HG03066 (cell line): ENCODE data around the gene ZFAND3.

ENCODE experiments used
- ATAC-seq: cut with Tn5 transposase; IDR thresholded peaks from one replicate; pipeline ENCODE4 v1.9.1; 2021; ENCODE audit warnings: low read depth; ENCODE audit not compliant: unreplicated experiment

ZFAND3 gene

GRCh38 chr6:38174315-38174714 is 354.8 kb downstream of the ZFAND3 start:
- ATAC-seq = no peak

GRCh38 chr6:38174806-38175495 is 355.4 kb downstream of the ZFAND3 start:
- no peak for ATAC-seq

DNA sequence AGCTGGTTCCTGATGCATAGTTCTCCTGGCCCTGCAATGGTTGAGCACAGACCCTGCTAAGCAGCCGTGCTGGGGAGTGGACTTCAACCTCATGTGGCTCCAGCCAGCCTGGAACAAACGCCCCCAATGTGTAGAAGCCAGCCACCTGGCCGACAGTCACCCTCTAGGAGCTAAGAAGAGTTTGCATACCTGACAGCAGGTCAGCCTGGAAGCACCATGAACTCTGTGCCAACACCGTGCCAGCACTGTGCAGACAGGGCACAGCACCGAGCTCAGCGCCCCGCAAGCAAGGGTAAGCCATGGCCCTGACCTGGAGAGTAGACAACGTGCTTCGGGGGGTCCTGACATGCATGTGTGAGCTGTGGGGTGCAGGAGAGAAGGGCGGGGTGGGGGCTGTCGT is 356.3 kb downstream of the ZFAND3 start:
- ATAC-seq = no peak

DNA sequence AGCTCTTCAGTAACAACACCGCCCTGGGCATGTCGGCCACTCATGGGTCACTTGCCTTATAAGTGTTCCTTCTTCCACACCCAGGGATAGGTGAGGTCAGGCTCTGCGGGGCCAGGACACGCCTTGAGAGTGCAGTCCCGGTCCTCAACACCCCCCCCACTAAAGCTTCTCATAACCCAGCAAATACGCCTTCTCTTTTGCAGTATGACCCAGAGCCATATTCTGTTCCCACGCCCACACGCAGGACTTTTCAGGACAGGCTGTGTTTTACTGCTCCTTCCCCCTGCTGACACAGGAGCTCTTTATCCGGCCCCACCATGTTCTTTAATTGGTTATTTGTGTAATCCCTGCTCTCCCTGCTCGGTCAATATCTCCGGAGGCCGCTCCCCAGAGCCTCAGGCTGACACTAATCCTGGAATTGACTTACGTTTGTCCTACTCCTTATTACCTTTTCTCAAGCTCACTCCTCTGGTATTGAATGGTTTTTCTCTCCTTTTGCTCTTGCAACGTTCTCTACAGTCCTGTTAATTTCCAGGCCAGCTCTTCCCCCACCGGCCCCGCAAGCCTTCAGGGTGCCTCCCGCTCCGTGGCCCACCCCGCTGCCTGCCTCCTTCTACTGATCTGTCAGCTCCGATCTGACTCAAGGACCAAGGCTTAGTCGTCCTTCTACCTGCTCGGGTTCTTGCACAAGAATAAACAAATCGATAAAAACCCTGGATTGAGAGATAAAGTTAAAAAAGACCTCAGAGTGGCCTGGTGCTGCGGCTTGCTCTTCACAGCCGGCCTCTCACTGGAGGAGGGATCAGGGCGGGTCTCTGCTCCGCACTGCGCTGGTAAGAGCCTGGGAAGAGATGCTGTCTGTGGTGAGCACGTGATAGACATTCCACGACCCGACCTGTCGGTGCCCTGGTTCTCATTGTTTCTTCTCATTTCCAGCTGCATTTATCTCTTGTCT is 357.5 kb downstream of the ZFAND3 start:
- no peak for ATAC-seq

GRCh38 chr6:38177882-38178583 is 358.5 kb downstream of the ZFAND3 start:
- no peak for ATAC-seq

DNA sequence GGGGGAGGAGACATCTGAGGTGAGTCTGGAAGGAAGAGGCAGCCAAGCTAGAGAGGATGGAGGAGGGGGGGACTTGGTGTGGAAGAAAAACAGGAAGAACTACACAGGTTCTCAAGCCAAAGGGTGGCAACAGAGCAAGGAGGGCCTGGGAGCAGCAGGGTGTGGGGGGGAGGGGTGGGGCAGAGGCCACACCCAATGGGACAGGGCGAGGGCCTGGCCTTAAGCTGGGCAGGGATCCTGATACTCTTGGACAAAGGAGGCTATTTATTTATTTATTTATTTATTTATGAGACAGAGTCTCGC is 359.0 kb downstream of the ZFAND3 start:
- ATAC-seq = no peak

DNA sequence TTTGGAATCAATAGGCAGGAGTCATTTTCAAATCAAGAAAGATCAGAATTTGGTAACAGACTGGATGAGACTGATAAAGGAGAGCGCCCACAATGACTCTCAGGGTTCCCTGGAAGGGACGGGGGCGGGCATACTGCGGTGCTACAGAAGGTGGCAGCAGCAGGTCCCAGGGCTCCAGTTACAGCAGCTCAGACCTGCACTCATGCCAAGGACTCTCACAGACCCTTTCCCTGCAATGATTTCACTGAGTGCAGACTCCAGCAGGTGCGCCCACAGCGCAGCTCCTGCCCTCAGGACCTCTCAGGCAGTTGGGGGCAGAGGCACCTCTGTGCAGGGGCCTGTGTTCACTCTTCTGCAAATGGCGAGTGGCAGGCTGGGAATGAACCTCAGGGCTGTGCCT is 359.8 kb downstream of the ZFAND3 start:
- ATAC-seq = no peak

DNA sequence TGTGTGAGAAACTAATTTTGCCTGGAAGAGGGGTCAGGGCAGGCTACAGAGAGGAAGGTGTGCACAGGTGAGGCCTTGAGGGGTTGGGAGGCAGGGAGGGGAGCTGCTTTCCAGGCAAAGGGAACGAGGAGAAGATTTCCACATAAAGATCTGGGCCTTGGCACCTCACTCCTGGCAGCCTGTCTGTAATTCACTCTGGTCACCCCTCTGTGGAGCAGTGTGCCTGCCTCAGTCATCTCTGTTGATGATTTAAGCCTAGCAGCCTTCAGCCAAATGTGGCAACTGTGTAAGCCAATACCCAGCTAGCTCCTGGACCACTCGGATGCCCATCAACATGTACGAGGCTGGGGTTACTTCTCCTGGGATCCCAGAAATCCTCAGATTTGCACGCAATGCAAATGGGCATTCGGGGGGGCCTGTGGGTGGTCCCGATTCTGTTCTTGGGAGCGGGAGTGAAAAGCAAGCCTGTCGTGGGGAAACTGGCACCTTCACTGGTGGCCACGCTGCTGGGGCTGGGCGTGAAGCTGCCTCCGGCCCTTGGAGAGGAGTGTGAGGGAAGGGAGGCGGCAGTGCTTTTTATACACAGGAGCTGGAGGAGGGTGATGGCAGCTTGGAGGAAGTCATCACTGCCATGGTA is 360.4 kb downstream of the ZFAND3 start:
- ATAC-seq = no peak

GRCh38 chr6:38180586-38180985 is 361.1 kb downstream of the ZFAND3 start:
- ATAC-seq = no peak

GRCh38 chr6:38182426-38182825 is 362.9 kb downstream of the ZFAND3 start:
- no peak for ATAC-seq

DNA sequence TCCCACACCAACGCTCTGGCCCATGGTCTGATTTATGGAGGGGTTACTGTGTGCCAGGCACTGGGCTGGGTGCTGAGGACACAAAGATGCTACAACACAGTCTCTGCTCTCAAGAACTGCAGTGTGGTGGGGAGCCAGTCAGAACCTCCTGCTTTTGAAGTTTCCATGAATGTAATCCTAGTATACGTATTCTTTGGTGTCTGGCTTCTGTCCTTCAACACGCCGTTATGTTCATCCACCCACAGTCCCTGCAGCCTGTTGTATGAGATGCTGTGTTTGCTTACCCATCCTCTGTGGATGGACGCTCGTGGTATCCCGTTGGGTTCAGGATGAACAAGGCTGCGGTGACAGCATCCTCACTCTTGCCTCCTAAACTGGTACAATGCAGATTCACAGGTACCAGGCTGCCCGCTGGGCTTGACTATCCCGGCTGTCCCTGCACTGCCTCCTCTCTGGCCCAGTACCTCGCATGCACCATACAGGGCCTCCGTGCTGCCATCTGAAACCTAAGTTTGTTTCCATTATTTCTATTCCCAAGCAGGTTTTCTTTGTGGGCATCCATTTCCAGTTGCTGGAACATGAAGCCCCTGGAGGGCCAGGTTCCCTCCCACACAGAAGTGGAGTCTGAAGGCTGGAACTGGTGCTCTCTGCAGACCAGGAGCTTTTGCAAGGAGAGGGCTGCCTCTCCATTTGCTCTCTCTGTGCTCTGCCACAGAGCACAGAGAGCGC is 364.5 kb downstream of the ZFAND3 start:
- ATAC-seq = no peak

GRCh38 chr6:38184585-38185080 is 365.1 kb downstream of the ZFAND3 start:
- ATAC-seq = no peak

DNA sequence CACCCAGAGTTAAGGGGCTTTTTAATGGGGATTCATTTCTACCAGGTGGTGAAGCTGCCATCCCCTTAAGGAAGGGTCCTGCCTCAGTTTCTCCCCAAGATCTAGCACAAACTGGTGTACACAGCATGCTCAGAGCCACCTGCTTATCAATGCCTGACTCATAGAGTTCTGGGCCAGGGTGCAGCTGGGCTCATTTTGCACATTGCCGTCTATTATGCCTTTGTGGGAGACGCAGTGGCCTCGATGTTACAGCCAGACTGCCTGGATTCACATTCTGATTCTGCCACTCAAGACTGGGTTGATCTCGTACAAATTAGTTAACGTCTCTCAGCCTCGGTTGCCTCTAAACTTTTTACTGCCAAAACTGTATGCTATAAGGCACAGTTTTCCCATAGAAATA is 365.7 kb downstream of the ZFAND3 start:
- ATAC-seq = no peak

DNA sequence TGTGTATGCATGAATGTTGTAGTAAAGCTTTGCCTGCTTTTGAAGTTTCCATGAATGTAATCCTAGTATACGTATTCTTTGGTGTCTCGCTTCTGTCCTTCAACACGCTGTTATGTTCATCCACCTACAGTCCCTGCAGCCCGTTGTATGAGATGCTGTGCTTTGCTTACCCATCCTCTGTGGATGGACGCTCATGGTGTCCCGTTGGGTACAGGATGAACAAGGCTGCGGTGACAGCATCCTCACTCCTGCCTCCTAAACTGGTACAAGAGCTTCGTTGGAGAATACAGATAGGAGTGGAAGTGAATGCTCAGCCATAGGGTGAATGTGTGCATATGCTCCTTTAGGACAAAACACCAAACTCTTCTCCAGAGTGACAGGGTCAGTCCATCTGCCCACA is 366.2 kb downstream of the ZFAND3 start:
- no peak for ATAC-seq

- no peak for ATAC-seq
Measured at GRCh38 chr6:38187325-38187724, 367.8 kb downstream of the ZFAND3 start.

- ATAC-seq = no peak
Measured at GRCh38 chr6:38187811-38188590, 368.5 kb downstream of the ZFAND3 start.

DNA sequence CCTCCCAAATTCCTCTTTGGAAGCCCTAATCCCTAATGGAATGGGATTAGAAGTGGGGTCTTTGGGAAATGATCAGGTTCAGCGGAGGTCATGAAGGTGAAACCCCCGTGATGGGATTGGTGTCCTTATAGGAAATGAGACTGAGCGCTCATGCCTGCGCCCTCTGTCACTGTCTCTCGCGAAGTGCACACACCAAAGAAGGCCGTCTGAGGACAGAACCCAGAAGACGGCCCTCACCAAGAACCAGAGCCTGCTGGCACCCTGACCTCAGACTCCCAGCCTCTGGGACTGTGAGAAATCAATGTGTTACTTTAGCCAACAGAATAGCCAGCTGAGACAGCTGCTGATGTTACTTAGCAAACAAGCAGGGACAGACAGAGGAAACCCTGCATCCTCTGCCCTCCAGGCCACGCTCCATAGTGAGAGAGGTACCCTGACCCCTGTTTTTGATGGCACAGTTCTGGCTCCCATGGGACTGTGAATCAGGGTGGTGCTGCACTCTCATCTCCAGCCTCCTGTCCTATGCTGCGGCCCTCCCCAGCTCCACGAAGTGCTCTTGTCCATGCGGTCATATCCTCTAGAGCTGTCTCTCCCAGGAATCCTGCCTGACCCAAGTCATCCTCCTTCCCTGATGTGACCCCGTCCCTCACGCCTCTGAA is 369.3 kb downstream of the ZFAND3 start:
- ATAC-seq = no peak

- ATAC-seq = no peak
Measured at GRCh38 chr6:38191418-38191817, 371.9 kb downstream of the ZFAND3 start.

- ATAC-seq = no peak
Measured at GRCh38 chr6:38192011-38192410, 372.5 kb downstream of the ZFAND3 start.
